ENCODE results near the gene HBP1.

DNA sequence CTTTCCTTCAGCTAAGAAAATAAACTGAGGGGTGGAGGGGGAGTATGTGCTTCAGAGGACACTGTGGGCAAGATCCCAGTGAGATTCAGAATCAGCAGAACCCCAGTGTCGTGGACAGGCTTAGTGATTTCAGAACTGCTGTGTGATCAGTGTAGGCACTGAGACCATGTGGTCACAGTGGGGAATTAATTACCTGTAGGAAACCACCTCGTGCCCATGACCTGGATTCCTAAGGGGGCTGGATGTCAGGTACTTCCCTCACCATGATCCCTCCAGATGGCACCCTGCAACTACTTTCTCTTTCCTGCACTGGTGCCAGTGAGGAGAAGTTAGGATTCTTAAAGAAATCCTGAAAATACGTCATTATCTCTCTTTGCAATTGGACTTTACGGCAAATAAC, 64.4 kb downstream of the HBP1 start:
- TF ChIP-seq, protein P1, sequence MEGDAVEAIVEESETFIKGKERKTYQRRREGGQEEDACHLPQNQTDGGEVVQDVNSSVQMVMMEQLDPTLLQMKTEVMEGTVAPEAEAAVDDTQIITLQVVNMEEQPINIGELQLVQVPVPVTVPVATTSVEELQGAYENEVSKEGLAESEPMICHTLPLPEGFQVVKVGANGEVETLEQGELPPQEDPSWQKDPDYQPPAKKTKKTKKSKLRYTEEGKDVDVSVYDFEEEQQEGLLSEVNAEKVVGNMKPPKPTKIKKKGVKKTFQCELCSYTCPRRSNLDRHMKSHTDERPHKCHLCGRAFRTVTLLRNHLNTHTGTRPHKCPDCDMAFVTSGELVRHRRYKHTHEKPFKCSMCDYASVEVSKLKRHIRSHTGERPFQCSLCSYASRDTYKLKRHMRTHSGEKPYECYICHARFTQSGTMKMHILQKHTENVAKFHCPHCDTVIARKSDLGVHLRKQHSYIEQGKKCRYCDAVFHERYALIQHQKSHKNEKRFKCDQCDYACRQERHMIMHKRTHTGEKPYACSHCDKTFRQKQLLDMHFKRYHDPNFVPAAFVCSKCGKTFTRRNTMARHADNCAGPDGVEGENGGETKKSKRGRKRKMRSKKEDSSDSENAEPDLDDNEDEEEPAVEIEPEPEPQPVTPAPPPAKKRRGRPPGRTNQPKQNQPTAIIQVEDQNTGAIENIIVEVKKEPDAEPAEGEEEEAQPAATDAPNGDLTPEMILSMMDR (conservative IDR thresholded peaks at IDR 0.05; ENCODE audit: low read depth, low read length), result no peak
- no peak for TF ChIP-seq POLR2A (IDR thresholded peaks at IDR 0.05; ENCODE audit: low read depth, low read length)
- no peak for TF ChIP-seq NFE2L2 (IDR thresholded peaks at IDR 0.05; ENCODE audit: low read depth, low read length)
- no peak for TF ChIP-seq RAD21 (IDR thresholded peaks at IDR 0.05; ENCODE audit: low read length)
- TF ChIP-seq RCOR1 (IDR thresholded peaks at IDR 0.05; ENCODE audit: insufficient replicate concordance, low read length), result no peak
- TF ChIP-seq FOS (IDR thresholded peaks at IDR 0.05; ENCODE audit: low read depth, low read length), result no peak
- TF ChIP-seq MXI1 (IDR thresholded peaks at IDR 0.05; ENCODE audit: borderline replicate concordance, low read depth, low read length), result no peak

Data from IMR-90 (cell line).